Lower leg skin (tissue), 3 donors: ENCODE data around the gene HLA-E.

Experiments
- POLR2A ChIP-seq, 2 donors: fragments of 450-650 bp; IDR thresholded peaks; one replicate each; pipeline ENCODE4 v1.6.1; 2016 to 2017; ENCODE audit warnings: antibody characterized with exemption in 2 of 2, mild to moderate bottlenecking in 1 of 2, moderate library complexity in 1 of 2
- TF ChIP-seq, protein P1 (sequence below), 3 donors: fragments of 450-650 bp; IDR thresholded peaks; one replicate each; pipeline ENCODE4 v1.5.1; 2016; ENCODE audit warnings: antibody characterized with exemption in 3 of 3, mild to moderate bottlenecking in 3 of 3, moderate library complexity in 2 of 3

DNA sequence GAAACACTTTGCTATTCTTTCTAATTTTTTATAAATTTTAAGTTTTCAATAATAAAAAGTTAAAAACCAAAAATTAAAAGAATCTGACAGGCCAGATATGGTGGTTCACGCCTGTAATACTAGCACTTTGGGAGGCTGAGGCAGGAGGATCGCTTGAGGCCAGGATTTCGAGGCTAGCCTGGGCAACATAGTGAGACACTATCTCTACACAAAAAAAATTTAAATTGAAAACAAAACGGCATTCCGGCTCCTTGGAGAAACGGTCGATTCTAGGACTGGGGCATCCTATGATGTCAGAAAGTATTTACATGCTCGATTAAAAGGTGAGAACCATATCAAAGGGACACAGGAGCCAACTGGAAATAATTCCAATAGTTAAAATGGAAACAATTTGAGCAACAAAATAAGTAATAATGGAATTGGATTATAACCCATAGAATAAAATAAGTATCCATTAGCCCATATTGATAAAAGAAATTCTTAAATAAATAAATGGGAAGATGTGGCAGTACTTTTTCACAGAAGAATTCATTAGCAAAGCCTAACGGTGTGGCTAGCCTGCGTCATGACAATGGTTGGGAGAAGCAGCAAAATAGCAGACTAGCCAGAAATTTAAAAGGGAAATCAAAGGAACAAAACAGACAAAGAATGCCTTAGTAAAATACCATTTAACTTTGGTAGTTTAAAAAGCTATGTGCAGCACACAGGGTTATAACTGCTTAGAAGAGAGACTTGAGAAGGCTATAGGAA, 21.3 kb downstream of the HLA-E start:
- TF ChIP-seq, protein P1, sequence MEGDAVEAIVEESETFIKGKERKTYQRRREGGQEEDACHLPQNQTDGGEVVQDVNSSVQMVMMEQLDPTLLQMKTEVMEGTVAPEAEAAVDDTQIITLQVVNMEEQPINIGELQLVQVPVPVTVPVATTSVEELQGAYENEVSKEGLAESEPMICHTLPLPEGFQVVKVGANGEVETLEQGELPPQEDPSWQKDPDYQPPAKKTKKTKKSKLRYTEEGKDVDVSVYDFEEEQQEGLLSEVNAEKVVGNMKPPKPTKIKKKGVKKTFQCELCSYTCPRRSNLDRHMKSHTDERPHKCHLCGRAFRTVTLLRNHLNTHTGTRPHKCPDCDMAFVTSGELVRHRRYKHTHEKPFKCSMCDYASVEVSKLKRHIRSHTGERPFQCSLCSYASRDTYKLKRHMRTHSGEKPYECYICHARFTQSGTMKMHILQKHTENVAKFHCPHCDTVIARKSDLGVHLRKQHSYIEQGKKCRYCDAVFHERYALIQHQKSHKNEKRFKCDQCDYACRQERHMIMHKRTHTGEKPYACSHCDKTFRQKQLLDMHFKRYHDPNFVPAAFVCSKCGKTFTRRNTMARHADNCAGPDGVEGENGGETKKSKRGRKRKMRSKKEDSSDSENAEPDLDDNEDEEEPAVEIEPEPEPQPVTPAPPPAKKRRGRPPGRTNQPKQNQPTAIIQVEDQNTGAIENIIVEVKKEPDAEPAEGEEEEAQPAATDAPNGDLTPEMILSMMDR (IDR thresholded peaks at IDR 0.05): no peak
- no peak for TF ChIP-seq POLR2A (IDR thresholded peaks at IDR 0.05)
